Naive B cell (primary cell): ENCODE data around the gene CUX1. TPM values are rescaled to one million over a fixed set of nuclear protein-coding genes. Genes with fewer than 3 reads are reported as not detected.

Source experiments
- ATAC-seq, 2 donors: fragments of 150-1000 bp; cut with Tn5 transposase; 2 replicates each; pipeline ENCODE4 v1.10.0; 2021; ENCODE audit warnings: low read depth in 2 of 2, mild to moderate bottlenecking in 2 of 2, moderate library complexity in 2 of 2
- DNase-seq: peaks from one replicate; pipeline ENCODE4 v3.0.0; 2022
- H3K27ac Mint-ChIP-seq, 6 donors: one replicate each; pipeline ENCODE4 v1.8.0; 2020 to 2022; ENCODE audit warnings: mild to moderate bottlenecking in 6 of 6, mixed read lengths in 6 of 6, moderate library complexity in 5 of 6, inconsistent platforms in 2 of 6
- H3K27me3 Mint-ChIP-seq, 3 donors: one replicate each; pipeline ENCODE4 v1.8.0; 2021 to 2022; ENCODE audit warnings: mixed read lengths in 3 of 3, mild to moderate bottlenecking in 1 of 3
- H3K36me3 Mint-ChIP-seq, 2 donors: one replicate each; pipeline ENCODE4 v1.8.0; 2020 to 2022; ENCODE audit warnings: mixed read lengths in 2 of 2, inconsistent platforms in 1 of 2, mild to moderate bottlenecking in 1 of 2
- H3K4me1 Mint-ChIP-seq, 3 donors: one replicate each; pipeline ENCODE4 v1.8.0; 2020 to 2022; ENCODE audit warnings: mixed read lengths in 3 of 3, inconsistent platforms in 1 of 3, mild to moderate bottlenecking in 1 of 3, moderate library complexity in 1 of 3
- H3K4me3 Mint-ChIP-seq, 8 donors: one replicate each; pipeline ENCODE4 v1.8.0; 2020 to 2022; ENCODE audit warnings: mild to moderate bottlenecking in 8 of 8, mixed read lengths in 8 of 8, moderate library complexity in 8 of 8, inconsistent platforms in 2 of 8
- H3K9me3 Mint-ChIP-seq, 7 donors: one replicate each; pipeline ENCODE4 v1.8.0; 2020 to 2022; ENCODE audit warnings: mixed read lengths in 7 of 7, mild to moderate bottlenecking in 5 of 7, inconsistent platforms in 2 of 7, moderate library complexity in 1 of 7
- polyA plus RNA-seq, 6 donors: library from polyadenylated mRNA; unstranded; fragments of 300-500 nt; fragmentation: Illumina TruSeq; gene quantifications; one replicate each; pipeline ENCODE4 v1.2.3, GENCODE V29; 2021; ENCODE audit warnings: low read depth in 6 of 6

The CUX1 gene
- polyA plus RNA-seq, 6 donors from 2014 or later, result 0.66 to 31.5 (median 14.5) TPM

DNA sequence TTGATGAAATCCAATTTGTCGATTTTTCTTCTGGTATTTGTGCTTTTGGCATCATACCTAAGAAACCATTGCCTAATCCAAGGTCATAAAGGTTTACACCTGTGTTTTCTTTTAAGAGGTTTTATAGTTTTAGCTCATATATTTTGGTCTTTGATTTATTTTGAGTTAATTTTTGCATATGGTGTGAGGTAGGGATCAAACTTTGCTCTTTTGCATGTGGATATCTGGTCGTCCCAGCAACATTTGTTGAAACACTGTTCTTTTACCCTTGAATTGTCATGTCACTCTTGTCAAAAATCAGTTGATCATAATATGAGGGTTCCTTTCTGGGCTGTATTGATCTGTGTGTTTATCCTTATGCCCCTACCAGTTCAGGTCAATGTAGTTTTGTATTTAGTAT is 236.7 kb downstream of the CUX1 start:
- DNase-seq, result no peak
- no peak overlapping the region for H3K4me3 Mint-ChIP-seq
- peaks cover 0 to 13% (median 10%) of the 10 kb centered on the region in 7 donors for H3K9me3 Mint-ChIP-seq
- H3K4me1 Mint-ChIP-seq, result peaks cover 10 to 24% (median 22%) of the 10 kb centered on the region in 3 donors
- ATAC-seq, result no peak
- peaks cover 4 to 10% of the 10 kb centered on the region in 2 donors for H3K36me3 Mint-ChIP-seq
- peak overlapping the region in 1 of 6 donors; percentile 82 for H3K27ac Mint-ChIP-seq
- H3K27me3 Mint-ChIP-seq, result no peaks in the 10 kb centered on the region

GRCh38 chr7:102055181-102055976 is 238.0 kb downstream of the CUX1 start:
- H3K27ac Mint-ChIP-seq, result no peak overlapping the region
- no peak for DNase-seq

GRCh38 chr7:102059524-102059923 is 242.1 kb downstream of the CUX1 start:
- H3K27ac Mint-ChIP-seq, result peak overlapping the region in 1 of 6 donors; percentile 83

More at GRCh38 chr7:102055181-102055976, 238.0 kb downstream of the CUX1 start:
- no peak for ATAC-seq
- peaks cover 6 to 21% (median 17%) of the 10 kb centered on the region in 3 donors for H3K4me1 Mint-ChIP-seq
- H3K36me3 Mint-ChIP-seq, result peaks cover 0 to 10% of the 10 kb centered on the region in 2 donors
- no peaks in the 10 kb centered on the region for H3K27me3 Mint-ChIP-seq
- H3K4me3 Mint-ChIP-seq, result no peak overlapping the region
- peaks cover 0 to 13% (median 10%) of the 10 kb centered on the region in 7 donors for H3K9me3 Mint-ChIP-seq

GRCh38 chr7:102061354-102061945 is 244.0 kb downstream of the CUX1 start:
- ATAC-seq, result no peak
- no peak for DNase-seq
- Mint-ChIP-seq H3K36me3 (peaks cover 0 to 5% of the 10 kb centered on the region in 2 donors), H3K27ac (peak overlapping the region; percentile 84 to 97 (median 92)), H3K4me1 (peaks cover 23 to 34% (median 29%) of the 10 kb centered on the region in 3 donors), H3K27me3 (no peaks in the 10 kb centered on the region), H3K4me3 (peak overlapping the region in 5 of 8 donors; percentile 8 to 43 (median 13)), H3K9me3 (no peaks in the 10 kb centered on the region)

More at GRCh38 chr7:102059524-102059923, 242.1 kb downstream of the CUX1 start:
- Mint-ChIP-seq H3K4me1 (peaks cover 19 to 32% (median 21%) of the 10 kb centered on the region in 3 donors), H3K9me3 (peaks cover 0 to 4% (median under 1%) of the 10 kb centered on the region in 7 donors), H3K27me3 (no peaks in the 10 kb centered on the region), H3K4me3 (no peak overlapping the region), H3K36me3 (peaks cover 0 to 5% of the 10 kb centered on the region in 2 donors)
- DNase-seq (no peak), ATAC-seq (no peak)

GRCh38 chr7:102061981-102062390 is 244.6 kb downstream of the CUX1 start:
- peak; percentile 96 for ATAC-seq
- no peaks in the 10 kb centered on the region for H3K9me3 Mint-ChIP-seq
- no peaks in the 10 kb centered on the region for H3K27me3 Mint-ChIP-seq
- peaks cover 0 to 5% of the 10 kb centered on the region in 2 donors for H3K36me3 Mint-ChIP-seq
- H3K4me1 Mint-ChIP-seq, result peaks cover 23 to 34% (median 29%) of the 10 kb centered on the region in 3 donors
- peak overlapping the region in 5 of 8 donors; percentile 2 to 43 (median 13) for H3K4me3 Mint-ChIP-seq
- DNase-seq, result peak; percentile 65
- H3K27ac Mint-ChIP-seq, result peak overlapping the region; percentile 84 to 97 (median 92)

DNA sequence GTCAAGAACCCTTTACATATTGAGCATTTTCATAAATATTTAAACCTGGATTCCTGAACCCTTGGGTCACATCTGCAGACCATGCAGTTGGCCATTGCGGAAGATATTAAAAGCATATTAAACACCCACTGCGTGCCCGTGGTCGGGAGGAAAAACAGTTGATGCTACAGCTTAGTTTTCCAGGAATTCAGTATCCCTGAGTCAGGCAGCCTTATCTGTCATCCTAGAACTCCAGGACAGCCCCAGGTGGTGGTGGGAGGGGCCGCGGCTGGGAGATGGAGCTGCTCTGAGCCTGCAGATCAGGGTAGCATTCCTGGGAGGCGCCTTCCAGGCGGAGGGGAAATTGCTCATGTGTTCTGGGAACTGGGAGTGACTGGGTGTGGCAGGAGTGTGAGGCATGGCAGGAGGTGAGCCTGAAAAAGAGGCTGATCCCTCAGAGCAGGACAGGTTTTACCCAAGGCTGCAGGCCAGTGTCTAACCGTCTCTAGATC is 246.3 kb downstream of the CUX1 start:
- Mint-ChIP-seq H3K9me3 (no peaks in the 10 kb centered on the region), H3K27ac (peak overlapping the region in 4 of 6 donors; percentile 19 to 85 (median 55))

DNA sequence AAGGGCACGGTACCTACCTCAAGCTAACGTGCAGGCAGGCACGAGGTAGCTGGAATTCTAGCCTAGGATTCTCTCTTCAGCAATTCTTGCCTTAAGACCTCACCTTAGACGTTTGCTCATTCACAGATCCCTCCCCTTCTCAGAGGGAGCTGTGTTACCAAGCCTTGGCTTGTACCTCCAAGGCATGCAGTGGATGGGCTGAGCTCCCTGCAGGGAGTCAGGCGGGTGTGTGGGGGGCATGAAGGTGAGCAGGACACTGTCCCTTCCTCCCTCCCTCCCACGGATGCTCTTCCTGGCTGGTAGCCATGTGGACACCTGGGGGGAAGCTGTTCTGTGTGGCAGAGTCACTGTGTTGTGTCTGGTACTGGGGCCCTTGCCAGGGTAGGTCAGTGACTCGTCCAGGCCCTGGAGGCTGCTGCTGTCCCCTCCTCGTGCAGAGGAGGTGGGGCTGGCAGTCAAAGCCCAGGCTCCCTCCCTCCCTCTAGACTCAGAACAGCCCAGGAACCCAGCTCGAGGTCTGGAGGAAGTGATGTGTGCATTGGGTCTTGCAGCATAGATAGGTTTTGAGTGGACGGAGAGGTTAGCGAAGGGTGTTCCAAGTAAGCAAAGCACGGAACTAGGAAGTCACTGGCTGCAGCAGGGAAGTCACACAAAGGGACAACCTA is 247.1 kb downstream of the CUX1 start:
- Mint-ChIP-seq H3K36me3 (peaks cover 4 to 8% of the 10 kb centered on the region in 2 donors), H3K27ac (peak overlapping the region; percentile 77 to 96 (median 86)), H3K27me3 (no peaks in the 10 kb centered on the region), H3K4me1 (peaks cover 27 to 35% (median 31%) of the 10 kb centered on the region in 3 donors), H3K4me3 (no peak overlapping the region), H3K9me3 (no peaks in the 10 kb centered on the region)
- DNase-seq (no peak), ATAC-seq (no peak)

More for the DNA sequence above, 246.3 kb downstream of the CUX1 start:
- Mint-ChIP-seq H3K36me3 (peaks cover 0 to under 1% of the 10 kb centered on the region in 2 donors), H3K4me1 (peaks cover 23 to 34% (median 29%) of the 10 kb centered on the region in 3 donors), H3K27me3 (no peaks in the 10 kb centered on the region), H3K4me3 (peak overlapping the region in 1 of 8 donors; percentile 4)
- DNase-seq (no peak), ATAC-seq (no peak)

DNA sequence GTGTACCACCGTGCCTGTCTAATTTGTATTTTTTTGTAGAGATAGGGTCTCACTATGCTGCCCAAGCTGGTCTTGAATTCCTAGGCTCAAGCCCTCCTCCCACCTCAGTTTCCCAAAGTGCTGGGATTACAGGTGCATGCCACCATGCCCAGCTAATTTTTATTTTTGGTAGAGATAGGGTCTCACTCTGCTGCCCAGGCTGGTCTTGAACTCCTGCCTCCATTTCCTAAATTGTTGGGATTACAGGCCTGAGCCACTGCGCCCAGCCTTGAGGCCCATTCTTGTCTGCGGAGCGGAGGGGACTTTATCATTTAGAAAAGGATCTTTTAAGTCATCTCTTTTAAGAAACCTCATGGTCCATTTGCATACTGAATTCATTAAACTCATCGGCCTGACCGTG is 247.8 kb downstream of the CUX1 start:
- H3K27ac Mint-ChIP-seq, result peak overlapping the region in 4 of 6 donors; percentile 33 to 84 (median 68)

GRCh38 chr7:102066476-102066875 is 249.1 kb downstream of the CUX1 start:
- H3K27me3 Mint-ChIP-seq, result no peaks in the 10 kb centered on the region
- peaks cover 0 to 2% (median under 1%) of the 10 kb centered on the region in 7 donors for H3K9me3 Mint-ChIP-seq
- peak overlapping the region in 2 of 6 donors; percentile 76 to 95 for H3K27ac Mint-ChIP-seq

More for the DNA sequence above, 247.8 kb downstream of the CUX1 start:
- Mint-ChIP-seq H3K4me1 (peaks cover 27 to 35% (median 31%) of the 10 kb centered on the region in 3 donors), H3K9me3 (peaks cover 0 to 1% (median 0%) of the 10 kb centered on the region in 7 donors), H3K36me3 (peaks cover 8% of the 10 kb centered on the region in 2 donors), H3K27me3 (no peaks in the 10 kb centered on the region), H3K4me3 (no peak overlapping the region)
- DNase-seq (no peak), ATAC-seq (no peak)

DNA sequence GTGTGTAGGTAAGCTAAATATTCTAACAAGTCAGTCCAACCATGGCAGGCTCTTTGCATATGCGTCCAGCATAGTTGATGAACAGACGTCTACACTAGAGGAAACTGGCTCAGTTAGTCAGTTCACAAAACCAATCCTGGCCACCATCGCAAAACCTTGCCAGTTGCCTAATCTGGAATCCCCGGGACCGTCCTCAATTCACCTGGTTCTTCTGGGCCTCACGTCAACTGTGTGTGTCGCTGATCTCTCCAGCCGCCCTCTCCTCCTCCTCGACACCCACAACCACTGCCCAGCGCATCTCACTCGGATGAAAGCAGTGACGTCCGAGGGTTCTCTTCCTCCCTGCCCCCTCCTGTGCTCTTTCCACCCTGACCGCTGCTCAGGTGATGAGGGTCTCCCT is 251.4 kb downstream of the CUX1 start:
- Mint-ChIP-seq H3K4me1 (peaks cover 11 to 20% (median 14%) of the 10 kb centered on the region in 3 donors), H3K27ac (peak overlapping the region in 2 of 6 donors; percentile 42 to 78), H3K27me3 (no peaks in the 10 kb centered on the region), H3K36me3 (peaks cover 18 to 28% of the 10 kb centered on the region in 2 donors), H3K9me3 (peaks cover 0 to 6% (median 5%) of the 10 kb centered on the region in 7 donors), H3K4me3 (no peak overlapping the region)
- DNase-seq (no peak), ATAC-seq (no peak)

More at GRCh38 chr7:102066476-102066875, 249.1 kb downstream of the CUX1 start:
- Mint-ChIP-seq H3K4me1 (peaks cover 24 to 31% (median 26%) of the 10 kb centered on the region in 3 donors), H3K4me3 (no peak overlapping the region), H3K36me3 (peaks cover 11 to 16% of the 10 kb centered on the region in 2 donors)
- no peak for ATAC-seq
- DNase-seq, result no peak

DNA sequence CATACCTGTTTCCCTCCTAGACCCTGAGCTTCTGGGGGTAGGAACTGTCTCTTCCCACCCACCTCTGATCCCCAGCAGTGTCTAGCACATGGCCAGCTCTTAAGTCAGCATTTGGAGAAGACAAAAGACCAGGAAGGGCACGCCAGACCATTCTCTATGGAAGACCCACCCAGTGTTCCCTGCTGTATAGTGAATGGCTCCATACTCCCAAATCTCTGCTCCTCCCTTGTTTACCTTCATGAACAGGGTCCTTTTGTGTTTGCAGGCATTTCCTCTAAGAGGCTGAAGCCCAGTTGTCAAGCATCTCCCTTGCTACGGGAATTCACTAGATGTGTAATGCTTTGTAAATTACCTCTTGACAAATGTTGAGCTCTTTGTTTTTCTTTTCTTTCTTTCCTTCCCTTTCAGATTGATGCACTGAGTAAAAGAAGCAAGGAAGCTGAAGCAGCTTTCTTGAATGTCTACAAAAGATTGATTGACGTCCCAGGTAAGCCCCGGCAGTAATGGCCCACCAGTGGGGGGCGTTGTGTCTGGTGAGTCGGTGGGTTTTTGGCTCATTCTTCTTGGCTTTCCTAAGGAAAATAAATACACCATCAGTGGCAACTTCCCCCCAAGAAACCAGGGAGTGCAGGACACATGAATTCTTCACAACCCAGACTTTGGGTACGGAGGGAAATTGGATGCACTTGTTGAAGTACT is 252.7 kb downstream of the CUX1 start:
- Mint-ChIP-seq H3K36me3 (peaks cover 18 to 33% of the 10 kb centered on the region in 2 donors), H3K4me3 (no peak overlapping the region), H3K9me3 (peaks cover 0 to 6% (median 5%) of the 10 kb centered on the region in 7 donors), H3K27ac (peak overlapping the region in 3 of 6 donors; percentile 24 to 44 (median 27)), H3K4me1 (peaks cover 4 to 8% (median 5%) of the 10 kb centered on the region in 3 donors), H3K27me3 (no peaks in the 10 kb centered on the region)
- ATAC-seq (no peak), DNase-seq (no peak)

- Mint-ChIP-seq H3K9me3 (peaks cover 0 to 6% (median 5%) of the 10 kb centered on the region in 7 donors), H3K4me1 (peaks cover 5 to 11% (median 7%) of the 10 kb centered on the region in 3 donors)
These were observed 254.6 kb downstream of the CUX1 start for GRCh38 chr7:102072003-102072402.

More at GRCh38 chr7:102072003-102072402, 254.6 kb downstream of the CUX1 start:
- Mint-ChIP-seq H3K27me3 (no peaks in the 10 kb centered on the region), H3K36me3 (peaks cover 18 to 36% of the 10 kb centered on the region in 2 donors), H3K4me3 (no peak overlapping the region), H3K27ac (no peak overlapping the region)
- no peak for DNase-seq
- ATAC-seq, result no peak
